Skeletal muscle satellite cell (primary cell): ENCODE results near the gene MAP2.

Experiments used
- H3K27me3 ChIP-seq: 2 replicates; pipeline ENCODE4 v1.7.0; 2013; ENCODE audit warnings: low read length; ENCODE audit not compliant: control insufficient read depth, insufficient read depth
- H3K36me3 ChIP-seq: 2 replicates; pipeline ENCODE4 v1.7.0; 2013; ENCODE audit warnings: mild to moderate bottlenecking, control low read depth, low read length; ENCODE audit not compliant: insufficient read depth
- H3K4me1 ChIP-seq: 2 replicates; pipeline ENCODE4 v1.7.0; 2013; ENCODE audit warnings: low read length; ENCODE audit not compliant: control insufficient read depth, insufficient read depth
- H3K4me2 ChIP-seq: 2 replicates; pipeline ENCODE4 v1.7.0; 2013; ENCODE audit warnings: mild to moderate bottlenecking, low read length
- H3K4me3 ChIP-seq: 2 replicates; pipeline ENCODE4 v1.7.0; 2013; ENCODE audit warnings: low read length
- H3K9ac ChIP-seq: 2 replicates; pipeline ENCODE4 v1.7.0; 2013; ENCODE audit warnings: mild to moderate bottlenecking, low read depth, low read length, moderate library complexity
- H3K9me3 ChIP-seq: replicated peaks from 2 replicates; pipeline ENCODE4 v1.7.0; 2013; ENCODE audit warnings: mild to moderate bottlenecking, control low read depth, low read length

MAP2 gene

GRCh38 chr2:209753020-209753419, 329.2 kb downstream of the MAP2 start:
- no peak overlapping the region for H3K4me2 ChIP-seq
- H3K4me1 ChIP-seq, result no peaks in the 10 kb centered on the region
- H3K36me3 ChIP-seq, result no peaks in the 10 kb centered on the region
- no peaks in the 10 kb centered on the region for H3K27me3 ChIP-seq
- no peak overlapping the region for H3K4me3 ChIP-seq
- H3K9me3 ChIP-seq, result no peaks in the 10 kb centered on the region
- no peak overlapping the region for H3K9ac ChIP-seq

GRCh38 chr2:209757163-209757562, 333.3 kb downstream of the MAP2 start:
- Histone ChIP-seq H3K4me1 (no peaks in the 10 kb centered on the region), H3K4me3 (no peak overlapping the region), H3K9ac (no peak overlapping the region), H3K9me3 (no peaks in the 10 kb centered on the region), H3K36me3 (no peaks in the 10 kb centered on the region), H3K4me2 (no peak overlapping the region), H3K27me3 (no peaks in the 10 kb centered on the region)

- Histone ChIP-seq H3K9me3 (no peaks in the 10 kb centered on the region), H3K4me2 (no peak overlapping the region), H3K4me1 (no peaks in the 10 kb centered on the region), H3K4me3 (no peak overlapping the region), H3K27me3 (no peaks in the 10 kb centered on the region), H3K36me3 (no peaks in the 10 kb centered on the region), H3K9ac (no peak overlapping the region)
Measured at GRCh38 chr2:209761566-209761965, 337.7 kb downstream of the MAP2 start.

- Histone ChIP-seq H3K9ac (no peak overlapping the region), H3K4me2 (no peak overlapping the region), H3K4me3 (no peak overlapping the region), H3K27me3 (no peaks in the 10 kb centered on the region), H3K9me3 (no peaks in the 10 kb centered on the region), H3K36me3 (no peaks in the 10 kb centered on the region), H3K4me1 (no peaks in the 10 kb centered on the region)
Measured at GRCh38 chr2:209762563-209762962, 338.7 kb downstream of the MAP2 start.

- Histone ChIP-seq H3K36me3 (no peaks in the 10 kb centered on the region), H3K9ac (no peak overlapping the region)
Measured at GRCh38 chr2:209763106-209763505, 339.3 kb downstream of the MAP2 start.

GRCh38 chr2:209766613-209767012, 342.8 kb downstream of the MAP2 start:
- Histone ChIP-seq H3K4me3 (no peak overlapping the region), H3K27me3 (no peaks in the 10 kb centered on the region), H3K9me3 (no peaks in the 10 kb centered on the region), H3K36me3 (no peaks in the 10 kb centered on the region), H3K4me1 (peaks cover 3% of the 10 kb centered on the region), H3K4me2 (no peak overlapping the region), H3K9ac (no peak overlapping the region)

More at GRCh38 chr2:209763106-209763505, 339.3 kb downstream of the MAP2 start:
- no peak overlapping the region for H3K4me3 ChIP-seq
- no peaks in the 10 kb centered on the region for H3K27me3 ChIP-seq
- no peaks in the 10 kb centered on the region for H3K4me1 ChIP-seq
- H3K9me3 ChIP-seq, result no peaks in the 10 kb centered on the region
- no peak overlapping the region for H3K4me2 ChIP-seq

- no peaks in the 10 kb centered on the region for H3K9me3 ChIP-seq
- no peak overlapping the region for H3K4me2 ChIP-seq
- no peak overlapping the region for H3K9ac ChIP-seq
- no peaks in the 10 kb centered on the region for H3K36me3 ChIP-seq
- H3K4me1 ChIP-seq, result peaks cover 3% of the 10 kb centered on the region
- no peak overlapping the region for H3K4me3 ChIP-seq
- peaks cover 2% of the 10 kb centered on the region for H3K27me3 ChIP-seq
Measured at GRCh38 chr2:209767316-209767715, 343.5 kb downstream of the MAP2 start.

- no peak overlapping the region for H3K9ac ChIP-seq
- peaks cover 3% of the 10 kb centered on the region for H3K4me1 ChIP-seq
- no peak overlapping the region for H3K4me2 ChIP-seq
- H3K36me3 ChIP-seq, result no peaks in the 10 kb centered on the region
- H3K4me3 ChIP-seq, result no peak overlapping the region
- H3K9me3 ChIP-seq, result no peaks in the 10 kb centered on the region
- peaks cover 7% of the 10 kb centered on the region for H3K27me3 ChIP-seq
Measured at GRCh38 chr2:209768557-209768956, 344.7 kb downstream of the MAP2 start.

GRCh38 chr2:209771474-209772289, 347.8 kb downstream of the MAP2 start, which contains the start of gene UNC80:
Gene UNC80 (plus strand): TSS chr2:209771832. CDS start chr2:209772073, 241 bp downstream.
- H3K4me1 ChIP-seq, result peaks cover 3% of the 10 kb centered on the region
- peak within 1 kb of the TSS; percentile 99 for H3K4me2 ChIP-seq
- H3K27me3 ChIP-seq, result peaks cover 10% of the 10 kb centered on the region
- H3K9ac ChIP-seq, result no peak within 1 kb of the TSS
- H3K9me3 ChIP-seq, result no peaks in the 10 kb centered on the region
- H3K4me3 ChIP-seq, result peak within 1 kb of the TSS; percentile 72
- no peaks in the 10 kb centered on the region for H3K36me3 ChIP-seq

GRCh38 chr2:209772290-209772685, 348.4 kb downstream of the MAP2 start:
- peaks cover 10% of the 10 kb centered on the region for H3K27me3 ChIP-seq
- peaks cover 3% of the 10 kb centered on the region for H3K4me1 ChIP-seq
- peak overlapping the region; percentile 99 for H3K4me2 ChIP-seq
- no peak overlapping the region for H3K9ac ChIP-seq
- no peak overlapping the region for H3K4me3 ChIP-seq
- no peaks in the 10 kb centered on the region for H3K36me3 ChIP-seq
- no peaks in the 10 kb centered on the region for H3K9me3 ChIP-seq

- no peaks in the 10 kb centered on the region for H3K36me3 ChIP-seq
- no peak overlapping the region for H3K4me3 ChIP-seq
- no peak overlapping the region for H3K9ac ChIP-seq
- no peaks in the 10 kb centered on the region for H3K9me3 ChIP-seq
- H3K4me2 ChIP-seq, result no peak overlapping the region
- peaks cover 3% of the 10 kb centered on the region for H3K4me1 ChIP-seq
- peaks cover 10% of the 10 kb centered on the region for H3K27me3 ChIP-seq
Measured at GRCh38 chr2:209773377-209773776, 349.5 kb downstream of the MAP2 start.
